ENCODE data around the gene SET.
"Not testable (repeated sequence)": the region's sequence is repeated elsewhere in the genome, so short reads cannot be mapped to it uniquely, and the experiment has no call there.

Gene SET

DNA sequence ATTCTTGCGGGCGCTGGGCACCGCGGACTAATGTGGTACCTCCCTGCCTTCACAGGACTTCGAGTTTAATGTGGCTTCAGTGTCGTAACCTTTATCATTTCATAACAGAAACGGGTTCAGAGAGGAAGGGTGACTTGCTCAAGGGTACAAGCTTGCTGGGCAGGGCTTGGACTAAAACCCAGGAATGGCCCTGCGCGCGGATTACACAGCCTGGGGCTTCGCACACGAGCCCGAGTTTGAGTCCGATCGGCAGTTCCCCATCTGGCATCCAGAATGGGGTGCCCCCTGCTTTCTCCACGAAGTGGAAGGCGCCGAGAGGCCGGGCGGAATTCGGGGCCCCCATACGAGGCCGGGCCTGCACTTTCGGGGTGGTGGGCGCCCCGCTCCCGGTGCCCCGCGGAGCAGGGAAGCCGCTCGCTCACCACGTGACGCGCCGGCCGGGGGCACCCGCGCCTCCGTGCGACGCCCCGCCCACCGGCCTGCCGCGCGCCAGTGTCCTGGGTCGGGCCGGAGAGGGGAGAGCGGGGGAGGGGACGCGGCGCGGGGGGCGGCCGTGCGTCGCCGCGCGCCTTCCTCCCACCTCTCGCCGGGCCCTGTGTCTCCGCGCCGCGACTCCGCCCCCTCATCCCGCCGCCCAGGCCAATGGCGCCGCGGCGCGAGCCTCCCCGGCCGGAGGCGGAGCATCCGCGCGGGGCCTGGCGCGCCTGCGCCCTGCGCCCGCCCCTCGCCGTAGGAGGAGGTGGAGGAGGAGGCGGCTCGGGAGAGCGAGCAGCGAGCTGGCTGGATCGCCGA, at the start of gene SET:
Gene SET, plus strand, starts transcription at position 722 of the 792 bp plus-strand sequence. CDS start 361 bp downstream, outside the sequence.
- DNase-seq (ENCODE audit: low read depth, low spot score), result peak; percentile 87

DNA sequence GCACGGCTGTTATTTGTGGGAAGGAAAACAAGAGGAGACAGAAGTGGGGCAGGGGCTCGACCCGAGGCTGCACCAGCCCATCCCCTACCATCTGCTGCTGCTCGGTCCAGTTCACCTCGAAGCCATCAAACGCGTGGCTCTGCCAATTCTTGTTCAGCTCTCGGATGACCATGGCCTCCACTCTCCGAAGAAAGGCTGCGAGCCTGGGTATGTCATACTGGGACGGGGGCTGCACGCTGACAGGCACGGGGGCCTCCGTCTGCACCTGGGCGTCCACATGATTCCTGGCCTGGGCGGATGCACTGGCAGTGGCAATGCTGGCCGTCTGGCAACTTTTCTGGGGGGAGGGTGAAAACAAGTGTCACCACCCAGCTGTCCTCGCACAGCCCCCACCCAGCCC, 48.4 kb upstream of the SET start:
- no peak for DNase-seq (ENCODE audit: low read depth, low spot score)

GRCh38 chr9:128642675-128643245, 46.3 kb upstream of the SET start:
- no peak for DNase-seq (ENCODE audit: low read depth, low spot score)

DNA sequence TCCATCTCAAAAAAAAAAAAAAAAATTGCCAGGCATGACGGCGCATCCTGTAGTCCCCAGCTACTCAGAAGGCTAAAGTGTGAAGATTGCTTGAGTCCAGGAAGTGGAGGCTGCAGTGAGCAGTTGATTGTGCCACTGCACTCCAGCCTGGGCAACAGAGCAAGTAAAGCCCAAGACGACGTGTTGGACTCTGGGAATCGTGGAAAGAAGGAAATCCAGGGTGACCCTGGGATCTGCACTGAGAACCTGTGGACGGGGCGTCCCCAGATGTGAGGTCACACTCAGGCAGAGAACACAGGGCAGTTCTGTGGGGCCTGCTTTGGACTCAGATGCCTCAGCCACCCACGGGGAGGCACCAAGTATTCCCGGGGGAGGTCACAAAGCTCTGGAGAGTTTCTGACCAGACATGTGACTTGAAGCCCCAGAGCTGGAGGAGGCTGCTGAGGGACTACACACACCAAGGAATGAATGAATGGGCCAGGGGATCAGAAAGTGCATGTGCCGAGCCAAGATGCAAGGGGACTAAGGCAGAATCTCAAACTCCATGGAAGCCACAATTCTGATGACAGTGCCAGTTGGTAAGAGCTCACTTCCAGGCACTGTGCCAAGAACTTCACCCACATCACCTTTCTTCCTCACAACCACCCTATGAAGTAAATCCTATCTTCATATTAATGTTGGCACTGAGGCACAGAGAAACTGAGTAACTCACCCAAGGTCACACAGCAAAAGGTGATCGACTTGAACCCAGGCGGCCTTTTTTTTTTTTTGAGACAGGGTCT, 45.3 kb upstream of the SET start:
- DNase-seq (ENCODE audit: low read depth, low spot score), result no peak

DNA sequence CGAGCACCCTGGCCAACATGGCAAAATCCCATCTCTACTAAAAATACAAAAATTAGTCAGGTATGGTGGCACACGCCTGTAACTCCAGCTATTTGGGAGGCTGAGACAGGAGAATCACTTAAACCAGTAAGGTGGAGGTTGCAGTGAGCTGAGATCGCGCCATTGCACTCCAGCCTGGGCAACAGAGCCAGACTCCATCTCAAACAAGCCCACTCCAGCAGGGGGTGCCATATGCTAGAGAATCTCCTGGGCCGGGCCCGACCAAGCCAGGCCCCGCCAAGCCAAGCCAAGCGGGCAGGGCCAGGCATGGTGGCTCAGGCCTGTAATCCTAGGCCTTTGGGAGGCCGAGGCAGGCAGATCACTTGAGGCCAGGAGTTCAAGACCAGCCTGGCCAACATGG, 40.8 kb upstream of the SET start:
- DNase-seq (ENCODE audit: low read depth, low spot score), result not testable (repeated sequence)

DNA sequence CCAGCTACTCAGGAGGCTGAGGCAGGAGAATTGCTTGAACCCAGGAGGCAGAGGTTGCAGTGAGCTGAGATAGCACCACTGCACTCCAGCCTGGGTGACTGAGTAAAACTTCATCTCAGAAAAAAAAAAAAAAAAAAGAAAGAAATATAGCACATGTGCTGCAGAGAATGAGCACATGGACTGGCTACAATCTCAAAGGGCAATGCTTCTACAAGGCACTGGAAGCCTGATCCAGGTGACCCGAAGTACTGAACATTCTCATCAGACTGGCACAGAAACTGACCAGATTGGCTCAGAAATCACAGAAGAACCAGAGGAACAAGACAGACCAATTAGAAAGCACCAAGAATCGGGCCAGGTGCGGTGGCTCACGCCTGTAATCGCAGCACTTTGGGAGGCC, 37.2 kb upstream of the SET start:
- DNase-seq (ENCODE audit: low read depth, low spot score), result no peak

DNA sequence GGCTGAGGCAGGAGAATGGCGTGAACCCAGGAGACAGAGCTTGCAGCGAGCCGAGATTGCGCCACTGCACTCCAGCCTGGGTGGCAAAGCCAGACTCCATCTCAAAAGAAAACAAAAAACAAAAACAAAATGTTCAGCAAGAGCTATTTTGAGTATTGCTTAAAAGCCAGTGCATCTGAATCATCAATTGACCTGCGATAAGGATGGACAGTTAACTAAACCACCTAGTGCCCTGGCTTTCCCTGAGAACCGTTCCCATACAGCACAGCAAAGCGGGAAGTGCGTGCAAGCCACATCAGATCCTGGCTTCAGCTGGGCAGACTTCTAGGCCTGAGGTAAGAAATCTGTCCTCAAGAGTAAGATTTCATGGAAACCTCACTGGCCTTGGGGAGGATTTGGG, 35.1 kb upstream of the SET start:
- DNase-seq (ENCODE audit: low read depth, low spot score), result no peak

- DNase-seq (ENCODE audit: low read depth, low spot score), result no peak
Observed at GRCh38 chr9:128654481-128654880, 34.5 kb upstream of the SET start.

DNA sequence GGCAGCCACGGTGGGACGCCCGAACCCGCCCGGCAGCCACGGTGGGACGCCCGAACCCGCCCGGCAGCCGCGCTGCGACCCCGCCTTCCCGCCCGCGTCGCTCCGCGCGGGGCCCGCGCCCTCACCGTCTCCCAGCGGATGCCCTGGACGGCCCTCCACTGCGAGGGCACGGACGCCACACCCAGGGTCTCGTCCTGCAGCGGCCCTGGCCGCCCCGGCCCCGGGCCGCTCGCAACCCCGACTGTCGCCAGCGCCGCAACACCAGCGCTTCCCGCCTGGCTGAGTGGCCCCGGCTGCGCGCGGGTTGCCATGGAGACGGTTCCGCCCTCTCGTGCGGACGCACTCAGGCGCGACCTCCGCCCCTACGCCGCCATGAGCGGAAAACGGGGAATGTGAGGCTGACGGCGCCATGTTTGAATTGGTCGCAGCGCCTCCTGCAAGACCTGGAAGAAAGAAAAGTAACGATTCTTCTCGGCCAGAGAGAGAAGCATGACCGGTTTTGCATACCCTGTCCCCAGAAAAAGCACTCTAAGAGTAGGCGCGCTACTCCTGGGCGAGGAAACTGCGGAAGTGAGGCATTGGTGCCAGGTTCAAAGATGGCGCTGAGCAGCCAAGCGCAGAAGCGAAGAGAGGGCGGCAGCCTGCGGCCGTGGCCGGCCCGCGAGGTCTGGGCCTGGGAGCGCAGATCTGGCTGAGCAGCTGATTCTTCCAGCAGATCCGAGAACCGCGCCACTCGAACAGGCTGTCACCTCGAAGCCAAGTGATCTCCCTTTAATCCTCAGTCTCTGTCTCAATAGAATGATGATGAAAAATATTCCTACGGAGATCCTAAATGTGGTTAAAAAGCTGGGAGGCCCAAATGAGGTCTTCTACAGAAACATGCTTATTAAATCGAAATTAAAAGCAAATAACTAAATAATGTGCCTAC, 32.3 kb upstream of the SET start, which contains the start of gene DYNC2I2:
Gene DYNC2I2, minus strand, starts transcription at position 432 of the 928 bp plus-strand sequence. Its CDS starts 121 bp downstream, at position 311.
- DNase-seq (ENCODE audit: low read depth, low spot score), result peak; percentile 81

- DNase-seq (ENCODE audit: low read depth, low spot score), result no peak
Observed at GRCh38 chr9:128657344-128657704, 31.7 kb upstream of the SET start.

GRCh38 chr9:128657796-128658195, 31.2 kb upstream of the SET start:
- DNase-seq (ENCODE audit: low read depth, low spot score), result no peak

DNA sequence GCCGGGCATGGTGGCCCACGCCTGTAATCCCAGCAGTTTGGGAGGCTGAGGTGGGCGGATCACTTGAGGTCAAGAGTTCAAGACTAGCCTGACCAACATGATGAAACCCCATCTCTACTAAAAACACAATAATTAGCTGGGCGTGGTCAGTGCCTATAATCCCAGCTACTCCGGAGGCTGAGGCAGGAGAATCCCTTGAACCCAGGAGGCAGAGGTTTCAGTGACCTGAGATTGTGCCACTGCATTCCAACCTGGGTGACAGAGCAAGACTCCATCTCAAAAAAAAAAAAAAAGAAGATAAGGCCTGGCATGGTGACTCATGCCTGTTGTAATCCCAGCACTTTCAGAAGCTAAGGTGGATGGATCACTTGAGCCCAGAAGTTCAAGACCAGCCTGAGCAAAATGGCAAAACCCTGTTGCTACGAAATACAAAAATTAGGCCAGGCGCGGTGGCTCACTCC, 22.5 kb upstream of the SET start:
- DNase-seq (ENCODE audit: low read depth, low spot score), result not testable (repeated sequence)

DNA sequence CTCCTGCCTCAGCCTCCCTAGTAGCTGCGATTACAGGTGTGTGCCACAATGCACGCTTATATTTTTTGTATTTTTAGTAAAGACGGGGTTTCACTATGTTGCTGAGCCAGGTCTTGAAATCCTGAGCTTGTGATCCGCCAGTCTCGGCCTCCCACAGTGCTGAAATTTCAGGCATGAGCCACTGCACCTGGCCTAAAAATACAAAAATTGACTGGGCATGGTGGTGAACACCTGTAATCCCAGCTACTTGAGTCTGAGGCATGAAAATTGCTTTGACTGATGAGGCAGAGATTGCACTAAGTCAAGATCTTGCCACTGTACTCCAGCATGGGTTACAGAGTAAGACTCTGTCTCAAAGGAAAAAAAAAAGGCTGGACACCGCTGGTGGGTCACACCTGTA, 19.2 kb upstream of the SET start:
- no peak for DNase-seq (ENCODE audit: low read depth, low spot score)

DNA sequence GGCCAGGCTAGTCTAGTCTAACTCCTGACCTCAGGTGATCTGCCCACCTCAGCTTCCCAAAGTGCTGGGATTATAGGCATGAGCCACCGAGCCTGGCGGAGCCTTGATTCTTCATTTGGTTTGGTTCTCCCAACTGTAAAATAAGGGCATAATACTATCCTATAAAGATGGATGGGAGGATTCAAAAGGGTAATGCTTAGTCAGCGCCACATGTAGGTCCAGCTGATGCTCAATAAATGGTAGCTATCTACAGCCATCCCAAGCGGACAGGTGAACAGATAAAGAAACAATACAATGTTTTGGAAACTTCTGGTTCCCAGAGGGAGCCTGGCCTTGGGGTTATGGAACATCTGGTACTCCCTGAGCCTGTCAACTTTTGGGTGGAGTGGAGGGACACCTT, 13.6 kb upstream of the SET start:
- no peak for DNase-seq (ENCODE audit: low read depth, low spot score)

GRCh38 chr9:128677794-128678193, 11.2 kb upstream of the SET start:
- no peak for DNase-seq (ENCODE audit: low read depth, low spot score)

DNA sequence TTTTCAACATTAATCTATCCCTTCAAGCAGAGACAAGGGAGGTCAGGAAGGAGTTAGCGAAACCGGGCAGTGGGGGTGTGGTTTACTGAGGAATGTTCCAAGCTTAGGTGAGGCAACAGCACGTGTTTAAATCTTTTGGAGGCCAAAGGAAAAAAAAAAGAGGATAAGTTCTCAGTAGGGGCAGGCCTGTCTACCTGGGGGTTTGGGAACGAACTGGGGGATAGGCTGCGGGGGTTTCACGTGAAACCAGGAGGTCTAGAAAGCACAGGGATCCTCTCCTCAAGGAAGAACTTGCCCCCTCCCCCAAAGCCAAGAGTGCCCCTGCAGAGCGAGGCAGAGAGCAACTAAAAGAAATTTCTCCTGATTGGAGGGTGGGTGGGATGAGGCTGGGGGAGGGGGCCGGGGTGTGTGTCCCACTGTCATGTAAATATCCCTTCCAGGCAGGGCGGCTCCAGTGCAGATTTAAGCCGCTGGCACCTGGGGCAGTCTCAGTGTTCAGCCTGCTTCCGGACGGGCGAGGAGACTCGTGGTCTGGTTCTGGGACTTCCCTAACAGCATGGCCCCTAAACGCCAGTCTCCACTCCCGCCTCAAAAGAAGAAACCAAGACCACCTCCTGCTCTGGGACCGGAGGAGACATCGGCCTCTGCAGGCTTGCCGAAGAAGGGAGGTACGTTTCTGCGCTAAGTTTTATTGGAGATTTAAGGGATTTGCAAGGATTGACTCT, 5.5 kb upstream of the SET start:
- DNase-seq (ENCODE audit: low read depth, low spot score), result no peak

GRCh38 chr9:128684065-128684324, 5.0 kb upstream of the SET start:
- no peak for DNase-seq (ENCODE audit: low read depth, low spot score)

DNA sequence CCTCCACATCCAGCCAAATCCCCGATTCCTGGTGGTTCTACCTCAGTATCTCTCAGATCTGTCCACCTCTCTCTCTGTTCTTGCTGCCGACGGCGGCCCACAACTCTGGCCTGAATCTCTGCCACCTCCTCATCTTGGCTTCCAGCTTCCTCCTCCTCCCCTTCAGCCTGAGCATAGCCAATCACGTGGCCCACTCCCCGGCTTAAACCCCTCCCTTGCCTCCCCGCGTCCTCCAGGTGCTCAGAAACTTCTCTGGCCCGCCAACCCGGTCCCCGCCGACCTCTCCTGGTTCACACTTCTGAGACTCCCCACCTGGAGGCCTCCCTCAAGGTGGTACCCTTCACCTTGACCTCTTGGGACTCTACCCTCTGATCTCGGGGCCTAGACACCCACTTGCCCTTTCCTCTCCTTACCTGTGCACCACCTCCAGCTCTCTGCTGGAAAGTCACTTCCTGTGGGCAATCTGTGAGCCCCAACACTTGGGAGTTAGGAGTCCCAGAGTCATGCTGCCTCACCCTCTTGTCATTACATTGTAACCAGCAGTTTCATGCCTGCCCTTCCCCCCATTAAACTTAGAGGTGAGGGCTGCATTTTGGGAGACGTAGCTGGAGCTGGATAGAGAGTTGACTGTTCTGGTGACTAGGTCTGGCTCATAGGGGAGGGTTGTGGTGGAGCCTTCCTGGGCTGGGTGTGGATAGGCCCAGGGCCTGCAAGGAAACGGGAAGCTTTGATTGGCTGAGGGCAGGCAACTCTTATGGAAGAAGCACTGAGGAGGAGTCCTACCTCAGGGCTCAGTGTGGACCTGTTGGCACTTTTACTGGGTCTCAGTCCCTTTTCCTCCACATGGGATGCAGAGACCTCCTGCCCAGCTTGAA, 4.5 kb upstream of the SET start:
- DNase-seq (ENCODE audit: low read depth, low spot score), result no peak

DNA sequence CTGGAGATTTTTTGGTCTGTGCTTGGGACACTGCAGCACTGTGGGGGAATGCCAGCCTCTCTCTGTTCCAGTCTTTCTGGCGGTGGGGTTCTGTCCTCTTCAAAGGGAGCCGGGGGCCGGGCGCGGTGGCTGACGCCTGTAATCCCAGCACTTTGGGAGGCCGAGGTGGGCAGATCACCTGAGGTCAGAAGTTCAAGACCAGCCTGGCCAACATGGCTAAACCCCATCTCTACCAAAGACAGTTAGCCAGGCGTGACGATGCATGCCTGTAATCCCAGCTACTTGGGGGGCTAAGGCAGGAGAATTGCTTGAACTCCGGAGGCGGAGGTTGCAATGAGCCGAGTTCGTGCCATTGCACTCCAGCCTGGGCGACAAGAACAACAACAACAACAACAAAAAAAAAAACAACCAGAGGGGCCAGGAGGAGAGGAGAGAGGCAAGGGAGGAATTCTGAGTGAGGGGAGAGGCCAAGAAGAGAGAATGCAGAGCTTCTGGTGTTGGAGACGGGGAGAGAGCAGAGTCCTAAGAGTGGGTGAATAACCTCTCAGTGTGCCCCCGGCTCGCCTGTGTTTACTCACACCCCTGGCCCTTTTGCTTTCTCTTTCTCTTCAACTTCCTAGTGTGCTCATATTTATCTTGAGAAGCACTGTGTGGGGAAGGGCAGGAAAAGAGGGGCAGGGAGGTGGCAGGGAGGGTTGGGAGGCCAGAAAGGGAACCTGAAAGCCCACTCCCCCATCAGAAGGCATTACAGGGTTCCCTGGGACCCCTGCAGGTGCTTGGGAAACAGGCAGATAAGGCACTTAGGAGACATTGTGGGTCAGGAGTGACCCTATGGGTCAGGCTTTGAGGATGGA, 3.2 kb upstream of the SET start:
- no peak for DNase-seq (ENCODE audit: low read depth, low spot score)

Measured in smooth muscle cell of the brain vasculature (primary cell).